B cell (primary cell): ENCODE results near the gene DDX52. TPM values are rescaled to one million over a fixed set of nuclear protein-coding genes. Genes with fewer than 3 reads are reported as not detected.

Experiments used
- ATAC-seq: fragments of 200-7000 bp; cut with Tn5 transposase; one replicate; pipeline ENCODE4 v1.10.0; 2021; ENCODE audit warnings: low read depth, mild to moderate bottlenecking, moderate number of reproducible peaks, moderate library complexity
- CTCF ChIA-PET: fragments of 350-600 bp; sonication (Branson Sonifier 250); formaldehyde crosslinking; loops from one replicate; lab custom pipeline; 2021; ENCODE audit warnings: antibody characterized with exemption, inconsistent platforms; lab: Charles Lee
- POLR2A ChIA-PET: fragments of 350-600 bp; sonication (Branson Sonifier 250); formaldehyde crosslinking; loops from one replicate; lab custom pipeline; 2021; ENCODE audit warnings: antibody characterized with exemption; lab: Charles Lee
- DNase-seq: peaks from one replicate; pipeline ENCODE4 v3.0.0; 2013
- H2AFZ ChIP-seq: 2 replicates; pipeline ENCODE4 v1.6.1; 2012; ENCODE audit warnings: mild to moderate bottlenecking, low read depth, low read length; ENCODE audit not compliant: insufficient read depth, poor library complexity, severe bottlenecking
- H3K27ac ChIP-seq, 2 donors: 1 replicate in 1 of 2; 2 replicates in 1 of 2; pipeline ENCODE4 v1.5.1; 2012 to 2013; ENCODE audit warnings: low read length in 2 of 2, mild to moderate bottlenecking in 2 of 2, moderate library complexity in 1 of 2
- H3K27me3 ChIP-seq, 4 experiments: fragments of 200-600 bp in 1 of 4; sonication (generic) in 1 of 4; replicated peaks in 1 of 4; 1 replicate in 2 of 4; 2 replicates in 2 of 4; pipeline versions ENCODE4 v1.6.1 to v1.7.0; 2013 to 2016; ENCODE audit warnings: low read length in 3 of 4, mild to moderate bottlenecking in 2 of 4, mixed read lengths in 1 of 4, moderate library complexity in 1 of 4; ENCODE audit not compliant: insufficient read depth in 4 of 4, control insufficient read depth in 3 of 4; ENCODE audit errors: control extremely low read depth in 1 of 4
- H3K36me3 ChIP-seq, 2 experiments: replicated peaks in 1 of 2; 1 replicate in 1 of 2; 2 replicates in 1 of 2; pipeline versions ENCODE4 v1.6.1 to v1.7.1; 2013; ENCODE audit warnings: low read length in 1 of 2; ENCODE audit not compliant: insufficient read depth in 2 of 2, control insufficient read depth in 1 of 2; ENCODE audit errors: control extremely low read depth in 1 of 2, extremely low read depth in 1 of 2
- H3K4me1 ChIP-seq, 2 donors: fragments of 200-600 bp in 1 of 2; sonication (generic) in 1 of 2; 1 replicate in 1 of 2; 2 replicates in 1 of 2; pipeline versions ENCODE4 v1.5.1 to v1.6.1; 2013 to 2017; ENCODE audit warnings: low read length in 2 of 2; ENCODE audit not compliant: control insufficient read depth in 2 of 2, insufficient read depth in 2 of 2
- H3K4me2 ChIP-seq: replicated peaks from 2 replicates; pipeline ENCODE3; 2012; ENCODE audit warnings: mild to moderate bottlenecking, low read depth, low read length; ENCODE audit not compliant: poor library complexity, severe bottlenecking
- H3K4me3 ChIP-seq, 5 experiments: fragments of 200-600 bp in 1 of 5; sonication (generic) in 1 of 5; 1 replicate in 3 of 5; 2 replicates in 2 of 5; pipeline versions ENCODE4 v1.5.1 to v1.7.0; 2011 to 2016; ENCODE audit warnings: low read length in 4 of 5, mild to moderate bottlenecking in 4 of 5, low read depth in 2 of 5, control low read depth in 1 of 5, moderate library complexity in 1 of 5; ENCODE audit not compliant: insufficient read depth in 1 of 5; ENCODE audit errors: control extremely low read depth in 1 of 5, extremely low read depth in 1 of 5
- H3K79me2 ChIP-seq: fragments of 200-600 bp; sonication (generic); one replicate; pipeline ENCODE4 v1.6.0; 2016; ENCODE audit warnings: low read length; ENCODE audit not compliant: control insufficient read depth, insufficient read depth
- H3K9ac ChIP-seq: fragments of 200-600 bp; sonication (generic); 2 replicates; pipeline ENCODE4 v1.6.1; 2017; ENCODE audit warnings: mild to moderate bottlenecking, low read length, moderate library complexity
- H3K9me3 ChIP-seq, 3 donors: one replicate each; pipeline versions ENCODE4 v1.6.1 to v1.7.1; 2013; ENCODE audit warnings: low read length in 2 of 3; ENCODE audit not compliant: control insufficient read depth in 2 of 3, insufficient read depth in 1 of 3; ENCODE audit errors: control extremely low read depth in 1 of 3
- H4K20me1 ChIP-seq: 2 replicates; pipeline ENCODE4 v1.6.0; 2012; ENCODE audit warnings: mild to moderate bottlenecking, low read length; ENCODE audit not compliant: insufficient read depth, control insufficient read depth, poor library complexity, severe bottlenecking
- H3K27ac Mint-ChIP-seq: one replicate; pipeline ENCODE4 v1.8.0; 2021; ENCODE audit warnings: mixed read lengths
- H3K27me3 Mint-ChIP-seq: one replicate; pipeline ENCODE4 v1.8.0; 2021; ENCODE audit warnings: mixed read lengths
- H3K4me1 Mint-ChIP-seq: one replicate; pipeline ENCODE4 v1.8.0; 2021; ENCODE audit warnings: mixed read lengths
- H3K4me3 Mint-ChIP-seq: one replicate; pipeline ENCODE4 v1.8.0; 2021; ENCODE audit warnings: mixed read lengths
- H3K9me3 Mint-ChIP-seq: one replicate; pipeline ENCODE4 v1.8.0; 2022; ENCODE audit warnings: mixed read lengths; ENCODE audit not compliant: insufficient read depth
- CTCF ChIP-seq: fragments of 200-600 bp; IDR thresholded peaks from one replicate; pipeline ENCODE4 v1.8.0; 2022; ENCODE audit warnings: antibody characterized with exemption, mild to moderate bottlenecking
- EZH2 ChIP-seq: IDR thresholded peaks from 2 replicates; pipeline ENCODE4 v1.6.1; 2012; ENCODE audit warnings: borderline replicate concordance, low read depth, mild to moderate bottlenecking, moderate library complexity, low read length; ENCODE audit not compliant: insufficient read depth, poor library complexity, severe bottlenecking
- WGBS: methylation state at CpG from one replicate; pipeline ENCODE4 v1.1.5; 2013; ENCODE audit warnings: missing lambda C conversion rate; ENCODE audit not compliant: insufficient coverage; 5-methylcytosine and 5-hydroxymethylcytosine counted together
- intact Hi-C: fragments of 100-400 bp; cut with micrococcal nuclease; formaldehyde crosslinking; loops from one replicate; pipeline ENCODE4 v1.10.0; 2022
- polyA plus RNA-seq: library from polyadenylated mRNA; depleted of rRNA; stranded (reverse); fragments of >200 nt; gene quantifications from 2 replicates; pipeline ENCODE4 v1.2.3, GENCODE V29; 2012
- total RNA-seq, 2 donors: library from RNA; stranded (reverse); fragments of 120-200 nt in 1 of 2; gene quantifications; 1 replicate in 1 of 2; 2 replicates in 1 of 2; pipeline versions ENCODE4 v1.2.3 to v1.2.4, GENCODE V29; 2013 to 2022

The DDX52 gene
- total and polyA plus RNA-seq, 2 donors (not counting 1 experiment from before 2014, with no cell fraction given): 5.7 to 38.2 TPM

- Histone ChIP-seq H2AFZ (no peak overlapping the region), H3K4me2 (no peak overlapping the region), H3K36me3 (no peaks in the 10 kb centered on the region), H3K27ac (no peak overlapping the region), H3K4me1 (no peaks in the 10 kb centered on the region), H3K79me2 (no peaks in the 10 kb centered on the region), H3K9me3 (peaks cover 2 to 4% (median 4%) of the 10 kb centered on the region in 3 donors), H4K20me1 (no peaks in the 10 kb centered on the region), H3K9ac (no peak overlapping the region), H3K4me3 (no peak overlapping the region), H3K27me3 (peaks cover 0 to 9% (median 5%) of the 10 kb centered on the region in 4 experiments)
- Mint-ChIP-seq H3K9me3 (no peaks in the 10 kb centered on the region), H3K4me1 (no peaks in the 10 kb centered on the region), H3K27ac (no peak overlapping the region), H3K27me3 (peaks cover 28% of the 10 kb centered on the region), H3K4me3 (no peak overlapping the region)
- CTCF ChIA-PET: no interaction called here
- intact Hi-C loops: no loop called here
- no CpG with 5 or more reads among the region's 1 CpG for WGBS
- DNase-seq (no peak), ATAC-seq (no peak)
- TF ChIP-seq CTCF: no peak
- TF ChIP-seq EZH2: no peak
- POLR2A ChIA-PET: no interaction called here
Measured at GRCh38 chr17:37678036-37678435, 34.8 kb upstream of the DDX52 start.

GRCh38 chr17:37677021-37677420, 33.8 kb upstream of the DDX52 start:
- CTCF ChIA-PET: no interaction called here
- Histone ChIP-seq H3K27me3 (peaks cover 0 to 9% (median 5%) of the 10 kb centered on the region in 4 experiments), H3K79me2 (no peaks in the 10 kb centered on the region), H4K20me1 (no peaks in the 10 kb centered on the region), H2AFZ (no peak overlapping the region), H3K9me3 (peaks cover 2 to 4% (median 4%) of the 10 kb centered on the region in 3 donors), H3K4me3 (no peak overlapping the region), H3K9ac (no peak overlapping the region), H3K27ac (no peak overlapping the region), H3K36me3 (no peaks in the 10 kb centered on the region), H3K4me2 (no peak overlapping the region), H3K4me1 (no peaks in the 10 kb centered on the region)
- no peak for TF ChIP-seq EZH2
- TF ChIP-seq CTCF: no peak
- Mint-ChIP-seq H3K27me3 (peaks cover 28% of the 10 kb centered on the region), H3K4me1 (no peaks in the 10 kb centered on the region), H3K9me3 (no peaks in the 10 kb centered on the region), H3K4me3 (no peak overlapping the region), H3K27ac (no peak overlapping the region)
- DNase-seq (no peak), ATAC-seq (no peak)
- POLR2A ChIA-PET: no interaction called here
- WGBS: no CpG with 5 or more reads among the region's 1 CpG
- intact Hi-C loops: no loop called here
